ENCODE measurements around the gene EXTL2. TPM values are rescaled to one million over a fixed set of nuclear protein-coding genes. Genes with fewer than 3 reads are reported as not detected.
"Not testable (repeated sequence)": the region's sequence is repeated elsewhere in the genome, so short reads cannot be mapped to it uniquely, and the experiment has no call there.

Gene EXTL2
- total RNA-seq, 2 experiments from 2014 or later, result 3.1 to 3.3 TPM

DNA sequence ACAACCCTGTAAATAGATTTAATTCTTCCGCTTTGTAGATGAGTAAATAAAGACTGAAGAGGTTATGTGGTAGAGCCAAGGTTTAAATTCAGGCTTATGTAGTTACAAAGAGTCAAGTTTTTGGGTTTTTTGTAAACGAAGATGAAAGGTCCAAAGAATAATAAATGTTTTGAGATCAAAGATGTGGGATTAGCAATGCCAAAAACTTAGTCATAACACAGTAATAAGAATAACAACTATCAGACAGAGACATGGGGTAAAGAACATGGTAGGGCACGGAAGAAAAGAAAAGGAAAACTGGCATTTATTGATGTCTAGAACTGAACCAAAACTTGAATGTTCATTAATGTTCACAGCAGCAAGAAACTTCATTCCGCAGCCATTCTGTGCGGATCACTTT is 42.9 kb downstream of the EXTL2 start:
- no peaks in the 10 kb centered on the region for H3K4me1 Mint-ChIP-seq (ENCODE audit: low read depth)
- CTCF ChIA-PET, result no interaction called here
- H3K4me3 Mint-ChIP-seq, result no peak overlapping the region
- DNase-seq, result no peak
- intact Hi-C loops (cut with micrococcal nuclease), result no loop called here
- H3K36me3 Mint-ChIP-seq (ENCODE audit: low read depth), result no peaks in the 10 kb centered on the region
- H3K27ac Mint-ChIP-seq, result no peak overlapping the region
- peaks cover 2% of the 10 kb centered on the region for H3K27me3 Mint-ChIP-seq (ENCODE audit: low read depth)
- no peaks in the 10 kb centered on the region for H3K9me3 Mint-ChIP-seq

GRCh38 chr1:100847361-100848082 is 47.1 kb downstream of the EXTL2 start:
- H3K4me3 Mint-ChIP-seq, result no peak overlapping the region
- peaks cover 2% of the 10 kb centered on the region for H3K27me3 Mint-ChIP-seq (ENCODE audit: low read depth)
- no peak for DNase-seq
- no peak overlapping the region for H3K27ac Mint-ChIP-seq
- CTCF ChIA-PET, result interaction anchor here (2.3 kb wide), 1 partner anchor 21 kb away, joined by 9 read pairs; no protein-coding TSS in a partner anchor
- no peaks in the 10 kb centered on the region for H3K9me3 Mint-ChIP-seq
- H3K36me3 Mint-ChIP-seq (ENCODE audit: low read depth), result no peaks in the 10 kb centered on the region
- intact Hi-C loops (cut with micrococcal nuclease), result no loop called here
- no peaks in the 10 kb centered on the region for H3K4me1 Mint-ChIP-seq (ENCODE audit: low read depth)

GRCh38 chr1:100843160-100843559 is 51.5 kb downstream of the EXTL2 start:
- intact Hi-C loops (cut with micrococcal nuclease); H3K4me1 Mint-ChIP-seq (ENCODE audit: low read depth); CTCF ChIA-PET; H3K9me3 Mint-ChIP-seq; H3K4me3 Mint-ChIP-seq; H3K27ac Mint-ChIP-seq; DNase-seq; H3K36me3 Mint-ChIP-seq (ENCODE audit: low read depth); H3K27me3 Mint-ChIP-seq (ENCODE audit: low read depth): not testable (repeated sequence)

- Mint-ChIP-seq H3K4me1 (ENCODE audit: low read depth) (no peaks in the 10 kb centered on the region), H3K27me3 (ENCODE audit: low read depth) (no peaks in the 10 kb centered on the region), H3K27ac (no peak overlapping the region), H3K9me3 (no peaks in the 10 kb centered on the region), H3K4me3 (no peak overlapping the region), H3K36me3 (ENCODE audit: low read depth) (no peaks in the 10 kb centered on the region)
- no peak for DNase-seq
- CTCF ChIA-PET, result no interaction called here
- intact Hi-C loops (cut with micrococcal nuclease), result loop anchor here (1.0 to 2.0 kb wide), 3 partner anchors 32 to 521 kb away; no protein-coding TSS in a partner anchor
Observed at GRCh38 chr1:100835866-100836842, 58.5 kb downstream of the EXTL2 start.

GRCh38 chr1:100834777-100835660 is 59.6 kb downstream of the EXTL2 start:
- Mint-ChIP-seq H3K36me3 (ENCODE audit: low read depth) (no peaks in the 10 kb centered on the region), H3K27ac (no peak overlapping the region), H3K9me3 (no peaks in the 10 kb centered on the region), H3K27me3 (ENCODE audit: low read depth) (no peaks in the 10 kb centered on the region), H3K4me3 (no peak overlapping the region), H3K4me1 (ENCODE audit: low read depth) (no peaks in the 10 kb centered on the region)
- CTCF ChIA-PET, result interaction anchor here (1.0 to 1.1 kb wide), 3 partner anchors 34 to 371 kb away, joined by 3 to 6 read pairs (median 4); no protein-coding TSS in a partner anchor
- intact Hi-C loops (cut with micrococcal nuclease), result loop anchor here (1.0 to 2.0 kb wide), 3 partner anchors 33 to 522 kb away; no protein-coding TSS in a partner anchor
- DNase-seq, result no peak

DNA sequence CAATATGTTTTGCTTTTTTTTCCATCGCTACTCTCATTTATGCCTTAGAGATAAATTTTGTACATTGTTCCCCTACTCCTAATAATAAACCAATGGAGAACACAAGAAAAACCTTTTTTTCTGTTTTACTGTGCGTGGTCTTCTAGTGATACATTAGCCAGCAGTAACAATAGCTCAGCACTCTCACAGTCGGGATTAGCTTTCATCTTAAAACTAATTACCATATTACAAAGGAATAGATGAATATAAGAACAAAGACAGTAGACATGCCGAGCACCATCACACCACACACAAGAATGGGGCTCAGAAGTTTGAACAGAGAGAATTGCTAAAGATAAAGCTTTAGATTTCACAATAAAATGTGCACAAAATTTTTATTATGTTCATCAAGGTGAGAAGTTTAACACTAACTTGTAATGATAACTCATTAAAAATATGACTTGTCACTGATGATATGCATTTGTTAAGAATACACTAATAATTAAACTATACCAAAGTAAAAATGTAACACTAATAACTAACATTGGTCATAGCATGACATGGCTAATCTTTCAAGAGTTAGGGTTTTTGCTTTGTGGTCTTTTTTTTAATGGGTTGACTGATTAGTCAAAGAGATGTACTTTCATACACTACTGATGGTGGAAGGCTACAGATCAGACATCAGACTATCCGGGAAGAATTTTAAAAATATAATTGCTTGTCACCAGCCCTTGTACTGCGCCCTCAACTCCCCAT is 61.8 kb downstream of the EXTL2 start:
- Mint-ChIP-seq H3K4me3 (no peak overlapping the region), H3K9me3 (peaks cover 6% of the 10 kb centered on the region), H3K27me3 (ENCODE audit: low read depth) (peaks cover 3% of the 10 kb centered on the region), H3K36me3 (ENCODE audit: low read depth) (no peaks in the 10 kb centered on the region), H3K4me1 (ENCODE audit: low read depth) (no peaks in the 10 kb centered on the region), H3K27ac (no peak overlapping the region)
- intact Hi-C loops (cut with micrococcal nuclease), result no loop called here
- no peak for DNase-seq
- CTCF ChIA-PET, result interaction anchor here (1.0 kb wide), 1 partner anchor 12 kb away, joined by 3 read pairs; no protein-coding TSS in a partner anchor

DNA sequence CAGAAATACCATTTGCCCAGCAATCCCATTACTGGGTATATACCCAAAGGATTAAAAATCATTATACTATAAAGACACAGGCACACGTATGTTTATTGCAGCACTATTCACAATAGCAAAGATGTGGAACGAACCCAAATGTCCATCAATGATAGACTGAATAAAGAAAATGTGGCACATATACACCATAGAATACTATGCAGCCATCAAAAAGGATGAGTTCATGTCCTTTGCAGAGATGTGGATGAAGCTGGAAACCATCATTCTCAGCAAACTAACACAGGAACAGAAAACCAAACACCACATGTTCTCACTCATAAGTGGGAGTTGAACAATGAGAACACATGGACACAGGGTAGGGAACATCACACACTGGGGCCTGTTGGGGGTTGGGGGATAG is 69.0 kb downstream of the EXTL2 start:
- H3K4me3 Mint-ChIP-seq; intact Hi-C loops (cut with micrococcal nuclease); DNase-seq; H3K4me1 Mint-ChIP-seq (ENCODE audit: low read depth); CTCF ChIA-PET; H3K27me3 Mint-ChIP-seq (ENCODE audit: low read depth); H3K36me3 Mint-ChIP-seq (ENCODE audit: low read depth); H3K27ac Mint-ChIP-seq: not testable (repeated sequence)
- peaks cover 14% of the 10 kb centered on the region for H3K9me3 Mint-ChIP-seq

Other genes starting within 250 kb of the EXTL2 start
- gene VCAM1, start 175.1 kb downstream of the EXTL2 start, total RNA-seq, result not detected
- gene SLC30A7, start 1.2 kb upstream of the EXTL2 start, total RNA-seq, result 10 to 100 TPM; 32.4 to 32.6 TPM
- gene DPH5, start 130.9 kb upstream of the EXTL2 start, total RNA-seq, result 10 to 100 TPM; 61.7 to 66.3 TPM